Erythroblast (primary cell): ENCODE measurements around the gene PTPRN2.

Experiments used
- GATA1 ChIP-seq: IDR thresholded peaks from 2 replicates; pipeline ENCODE4 v1.6.1; 2011; ENCODE audit warnings: low read depth, mild to moderate bottlenecking, control low read depth, low read length, moderate library complexity
- POLR2A ChIP-seq: IDR thresholded peaks from 2 replicates; pipeline ENCODE4 v1.6.1; 2011; ENCODE audit warnings: mild to moderate bottlenecking, low read length

- no peak for TF ChIP-seq POLR2A
- TF ChIP-seq GATA1 = no peak
Observed at GRCh38 chr7:157853076-157853788, 734.4 kb downstream of the PTPRN2 start.
